Heart left ventricle (tissue), 16 donors: ENCODE measurements around the gene TMEFF2. TPM values are rescaled to one million over a fixed set of nuclear protein-coding genes. Genes with fewer than 3 reads are reported as not detected.
A peak's percentile ranks its signal among the peaks of the same experiment; 100 is the strongest.

Source experiments
- ATAC-seq, 4 donors: fragments of 200-7000 bp; cut with Tn5 transposase; one replicate each; pipeline ENCODE4 v1.9.1; 2020 to 2022; ENCODE audit warnings: moderate library complexity in 4 of 4, mild to moderate bottlenecking in 3 of 4, moderate number of reproducible peaks in 1 of 4
- DNase-seq, 5 donors: peaks; one replicate each; pipeline ENCODE4 v3.0.0-alpha.2; 2020
- H3K27ac ChIP-seq, 12 donors: fragments of 200-600 bp; sonication (generic) in 4 of 12; one replicate each; pipeline versions ENCODE4 v1.5.0 to v1.8.0; 2016 to 2022; ENCODE audit warnings: mild to moderate bottlenecking in 2 of 12
- H3K27me3 ChIP-seq, 9 donors: fragments of 200-600 bp; sonication (generic) in 2 of 9; one replicate each; pipeline versions ENCODE4 v1.5.1 to v1.8.0; 2016 to 2022; ENCODE audit warnings: mild to moderate bottlenecking in 3 of 9
- H3K36me3 ChIP-seq, 9 donors: fragments of 200-600 bp; sonication (generic) in 2 of 9; one replicate each; pipeline versions ENCODE4 v1.5.0 to v1.8.0; 2018 to 2022; ENCODE audit warnings: mild to moderate bottlenecking in 2 of 9
- H3K4me1 ChIP-seq, 12 donors: fragments of 200-600 bp; sonication (generic) in 4 of 12; one replicate each; pipeline versions ENCODE4 v1.5.0 to v1.8.0; 2016 to 2022; ENCODE audit warnings: mild to moderate bottlenecking in 3 of 12
- H3K4me3 ChIP-seq, 12 donors: fragments of 200-600 bp; sonication (generic) in 4 of 12; one replicate each; pipeline versions ENCODE4 v1.5.0 to v1.8.0; 2017 to 2022; ENCODE audit warnings: mild to moderate bottlenecking in 9 of 12, moderate library complexity in 4 of 12
- H3K9me3 ChIP-seq, 12 donors: fragments of 200-600 bp; sonication (generic) in 4 of 12; one replicate each; pipeline versions ENCODE4 v1.5.0 to v1.8.0; 2016 to 2022; ENCODE audit warnings: mild to moderate bottlenecking in 1 of 12
- POLR2A ChIP-seq, 2 donors: fragments of 450-650 bp; IDR thresholded peaks; one replicate each; pipeline ENCODE4 v1.6.1; 2017; ENCODE audit warnings: antibody characterized with exemption in 2 of 2, mild to moderate bottlenecking in 2 of 2, moderate library complexity in 2 of 2
- WGBS, 4 donors: extraction: QIAGEN DNeasy Blood & Tissue Kit in 2 of 4; methylation state at CpG; one replicate each; pipeline versions ENCODE4 v1.1.5 to v1.1.7; 2013 to 2018; 5-methylcytosine and 5-hydroxymethylcytosine counted together
- intact Hi-C, 10 donors: fragments of 100-400 bp; cut with DNase I; formaldehyde crosslinking; loops; one replicate each; pipeline versions ENCODE4 v1.11.1 to v1.14.2; 2022
- polyA plus RNA-seq, 2 donors: library from polyadenylated mRNA; stranded (reverse); fragments of 200-250 nt; gene quantifications; one replicate each; pipeline ENCODE4 v1.2.3, GENCODE V29; 2013
- total RNA-seq, 9 donors: library from RNA; depleted of rRNA in 2 of 9; stranded (reverse); fragments of >200 nt in 2 of 9; fragmentation: NEBNext Ultra II Directional in 3 of 9; extraction: Animal tissue kit (Norgen Biotek cat#: 25700) in 3 of 9; gene quantifications; one replicate each; pipeline versions ENCODE4 v1.1.0 to v1.2.4, GENCODE V29; 2016 to 2023
- TF ChIP-seq, protein P1 (sequence below), 12 donors: fragments of 200-600 bp; sonication (generic) in 4 of 12; IDR thresholded peaks; one replicate each; pipeline versions ENCODE4 v1.5.0 to v1.8.0; 2018 to 2022; ENCODE audit warnings: antibody characterized with exemption in 12 of 12, mild to moderate bottlenecking in 5 of 12
- donor health status: ischemic (EF 13 %, LVEDD 7.1; RV severe dilation, severe dysfunction).
- donor health status: healthy with polysubstance abuse.
- donor health status: DM: no; HTN: yes; CAD: no.
- donor health status: DM: no; HTN: no; CAD: no.
- donor health status: ischemic (EF 25% LVEDD 6.9; RV normal size, moderate dysfunction).
- donor health status: ischemic (EF 25% LVEDD 5.7; RV mildly dilated, moderate dysfunction).
- donor health status: healthy.
- donor health status: DM: yes; HTN: yes; CAD: no.
- donor health status: ischemic (EF 35%, LVEDD 5.7; RV mildly dilated, moderate dysfunction).
- donor health status: nonischemic (EF 11% LVEDD 7.7; RV severe dilation, severe dysfunction).
- donor health status: DM: yes; HTN: yes; CAD: no.
- donor health status: PGD.
- donor health status: ischemic (EF 29% LVEDD 5.4; RV normal size, mild dysfunction).
- donor health status: nonischemic (EF 23%, LVEDD 6.1; RV moderate dilation, normal function).

TMEFF2 gene
- total and polyA plus RNA-seq, 11 donors = 0.08 to 0.44 (median 0.23) TPM; not detected in 7

DNA sequence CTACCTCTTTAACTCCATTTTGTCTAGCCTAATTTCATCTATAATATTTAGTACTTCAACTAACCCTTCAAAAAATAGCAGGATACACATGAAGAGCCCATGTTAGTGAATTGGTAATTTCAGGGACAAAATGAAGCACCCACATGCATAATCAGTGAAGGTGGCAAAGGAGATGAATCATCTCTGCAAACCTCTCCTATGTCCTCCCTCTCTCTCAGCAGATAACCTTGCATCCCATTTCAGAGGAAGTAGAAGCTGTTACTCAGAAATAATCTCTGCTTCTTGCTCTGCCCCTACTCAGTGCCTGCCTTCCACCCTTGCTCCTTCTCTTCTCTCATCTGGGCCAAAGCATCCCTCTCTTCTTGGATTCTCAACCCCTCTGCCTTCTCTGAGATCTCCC is 287.6 kb downstream of the TMEFF2 start:
- DNase-seq (no peak), ATAC-seq (peak in 1 of 4 donors; percentile 22)
- no peak overlapping the region for H3K4me3 ChIP-seq
- H3K27ac ChIP-seq = no peak overlapping the region
- no peaks in the 10 kb centered on the region for H3K36me3 ChIP-seq
- no peaks in the 10 kb centered on the region for H3K27me3 ChIP-seq
- TF ChIP-seq POLR2A (IDR thresholded peaks at IDR 0.05) = no peak
- TF ChIP-seq, protein P1, sequence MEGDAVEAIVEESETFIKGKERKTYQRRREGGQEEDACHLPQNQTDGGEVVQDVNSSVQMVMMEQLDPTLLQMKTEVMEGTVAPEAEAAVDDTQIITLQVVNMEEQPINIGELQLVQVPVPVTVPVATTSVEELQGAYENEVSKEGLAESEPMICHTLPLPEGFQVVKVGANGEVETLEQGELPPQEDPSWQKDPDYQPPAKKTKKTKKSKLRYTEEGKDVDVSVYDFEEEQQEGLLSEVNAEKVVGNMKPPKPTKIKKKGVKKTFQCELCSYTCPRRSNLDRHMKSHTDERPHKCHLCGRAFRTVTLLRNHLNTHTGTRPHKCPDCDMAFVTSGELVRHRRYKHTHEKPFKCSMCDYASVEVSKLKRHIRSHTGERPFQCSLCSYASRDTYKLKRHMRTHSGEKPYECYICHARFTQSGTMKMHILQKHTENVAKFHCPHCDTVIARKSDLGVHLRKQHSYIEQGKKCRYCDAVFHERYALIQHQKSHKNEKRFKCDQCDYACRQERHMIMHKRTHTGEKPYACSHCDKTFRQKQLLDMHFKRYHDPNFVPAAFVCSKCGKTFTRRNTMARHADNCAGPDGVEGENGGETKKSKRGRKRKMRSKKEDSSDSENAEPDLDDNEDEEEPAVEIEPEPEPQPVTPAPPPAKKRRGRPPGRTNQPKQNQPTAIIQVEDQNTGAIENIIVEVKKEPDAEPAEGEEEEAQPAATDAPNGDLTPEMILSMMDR (IDR thresholded peaks at IDR 0.05) = no peak
- H3K9me3 ChIP-seq = no peaks in the 10 kb centered on the region
- H3K4me1 ChIP-seq = peaks cover 0 to 12% (median 7%) of the 10 kb centered on the region in 12 donors
- intact Hi-C loops = loop anchor here in 4 of 10 donors (5.0 to 10.0 kb wide), 3 partner anchors 60 to 92 kb away; partner anchors contain the start of gene CAVIN2 (in 1 of the 4)

DNA sequence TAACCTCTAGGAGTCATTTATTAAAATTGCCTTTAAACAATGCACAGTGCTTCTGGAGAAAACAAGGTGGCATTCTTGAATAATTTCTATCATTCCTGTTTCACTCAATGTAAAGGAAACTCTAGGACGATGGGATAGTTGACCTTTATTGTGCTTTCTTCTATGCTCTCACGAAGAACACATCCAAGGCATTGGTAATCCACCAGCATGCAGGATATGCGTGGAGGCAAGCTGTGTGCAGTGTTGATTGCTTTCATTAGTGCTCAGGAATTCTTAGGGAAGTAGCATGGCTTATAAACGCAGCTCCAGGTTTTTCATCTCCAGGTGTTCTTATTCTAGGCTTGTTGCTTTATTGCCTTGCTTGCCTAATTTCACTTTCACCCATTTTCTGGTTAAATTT is 289.4 kb downstream of the TMEFF2 start:
- no peak for DNase-seq
- H3K9me3 ChIP-seq = peaks cover 0 to 5% (median 0%) of the 10 kb centered on the region in 12 donors
- H3K27ac ChIP-seq = no peak overlapping the region
- peaks cover 0 to 12% (median 7%) of the 10 kb centered on the region in 12 donors for H3K4me1 ChIP-seq
- H3K27me3 ChIP-seq = no peaks in the 10 kb centered on the region
- WGBS, 4 donors = 67 to 75% (median 71%) methylated on average over 4 of the region's 4 CpGs
- no peak overlapping the region for H3K4me3 ChIP-seq
- TF ChIP-seq POLR2A (IDR thresholded peaks at IDR 0.05) = no peak
- TF ChIP-seq, protein P1 (IDR thresholded peaks at IDR 0.05) = no peak
- H3K36me3 ChIP-seq = no peaks in the 10 kb centered on the region
- ATAC-seq = no peak
- intact Hi-C loops = loop anchor here in 4 of 10 donors (5.0 to 10.0 kb wide), 3 partner anchors 58 to 91 kb away; partner anchors contain the start of gene CAVIN2 (in 1 of the 4)

DNA sequence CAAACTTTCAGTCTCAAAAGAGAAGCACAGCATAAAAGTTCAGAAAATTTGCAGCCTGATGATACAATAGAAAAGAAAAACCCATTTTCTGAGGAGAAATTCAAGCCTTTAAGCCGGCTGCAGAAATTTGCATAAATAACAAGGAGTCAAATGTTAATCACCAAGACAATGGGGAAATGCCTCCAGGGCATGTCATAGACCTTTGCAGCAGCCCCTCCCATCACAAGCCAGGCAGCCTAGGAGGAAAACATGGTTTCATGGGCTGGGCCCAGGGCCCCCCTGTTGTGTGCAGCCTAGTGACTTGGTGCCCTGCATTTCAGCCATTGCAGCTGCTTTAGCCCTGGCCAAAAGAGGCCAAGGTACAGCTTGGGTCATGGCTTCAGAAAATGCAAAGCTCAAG is 293.7 kb downstream of the TMEFF2 start:
- ATAC-seq (no peak), DNase-seq (no peak)
- H3K27me3 ChIP-seq = no peaks in the 10 kb centered on the region
- H3K9me3 ChIP-seq = peaks cover 0 to 5% (median 0%) of the 10 kb centered on the region in 12 donors
- H3K36me3 ChIP-seq = no peaks in the 10 kb centered on the region
- H3K4me3 ChIP-seq = no peak overlapping the region
- H3K27ac ChIP-seq = no peak overlapping the region
- intact Hi-C loops = loop anchor here in 2 of 10 donors (10.0 kb wide), 1 partner anchor 86 kb away; no protein-coding TSS in a partner anchor
- no peak for TF ChIP-seq POLR2A (IDR thresholded peaks at IDR 0.05)
- TF ChIP-seq, protein P1 (IDR thresholded peaks at IDR 0.05) = no peak
- 95 to 96% (median 96%) methylated on average over 1 of the region's 1 CpG for WGBS, 4 donors
- H3K4me1 ChIP-seq = peaks cover 0 to 14% (median 0%) of the 10 kb centered on the region in 12 donors

DNA sequence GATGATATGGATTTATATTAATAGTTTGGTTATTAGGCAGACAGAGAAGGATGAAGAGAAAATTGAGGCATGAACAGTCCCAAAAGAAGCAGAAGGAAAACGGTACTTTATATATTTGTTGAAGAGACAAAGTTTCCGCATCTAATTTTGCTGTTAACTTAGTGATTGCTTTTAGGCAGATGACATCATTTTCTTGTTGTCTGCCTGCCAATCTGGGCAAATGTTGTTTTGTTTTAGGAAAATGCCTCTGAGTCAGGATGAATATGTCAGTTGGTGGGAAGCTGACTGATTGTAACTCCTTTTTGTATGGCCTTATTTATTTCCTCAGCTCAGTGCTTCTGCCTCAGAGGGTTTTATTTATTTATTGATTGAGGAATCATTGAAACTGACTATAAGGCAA is 295.3 kb downstream of the TMEFF2 start:
- DNase-seq (no peak), ATAC-seq (peak in 2 of 4 donors; percentile 16 to 46)
- Histone ChIP-seq H3K9me3 (peaks cover 0 to 5% (median 0%) of the 10 kb centered on the region in 12 donors), H3K36me3 (no peaks in the 10 kb centered on the region), H3K4me3 (no peak overlapping the region), H3K4me1 (peaks cover 0 to 14% (median 0%) of the 10 kb centered on the region in 12 donors), H3K27me3 (no peaks in the 10 kb centered on the region), H3K27ac (no peak overlapping the region)
- TF ChIP-seq POLR2A (IDR thresholded peaks at IDR 0.05) = no peak
- TF ChIP-seq, protein P1 (IDR thresholded peaks at IDR 0.05) = no peak
- intact Hi-C loops = no loop called here
- 47 to 66% (median 55%) methylated on average over 2 of the region's 2 CpGs for WGBS, 4 donors
